SK-N-SH (cell line): ENCODE data around the gene MAT2A. TPM values are rescaled to one million over a fixed set of nuclear protein-coding genes. Genes with fewer than 3 reads are reported as not detected.

ENCODE experiments used
- CTCF ChIA-PET: fragments of 300-600, 350-600 bp; formaldehyde crosslinking; extraction: SDS; loops from one replicate; lab custom pipeline; 2021; lab: Yijun Ruan, JAX
- POLR2A ChIA-PET: fragments of 350-600 bp; sonication (Branson Sonifier 250); formaldehyde crosslinking; extraction: SDS; loops from one replicate; lab custom pipeline; 2020; ENCODE audit warnings: antibody characterized with exemption, inconsistent platforms; lab: Yijun Ruan, JAX
- DNase-seq: peaks from one replicate; pipeline ENCODE4 v3.0.0; 2012
- H2AFZ ChIP-seq: fragments of 200-600 bp; sonication (generic); 2 replicates; pipeline ENCODE4 v1.8.1; 2016; ENCODE audit warnings: antibody characterized with exemption, mild to moderate bottlenecking, low read depth
- H3F3A ChIP-seq: fragments of 200-600 bp; sonication (generic); replicated peaks from 2 replicates; pipeline ENCODE3; 2016; ENCODE audit warnings: antibody characterized with exemption, mild to moderate bottlenecking; ENCODE audit not compliant: insufficient read depth
- H3K27ac ChIP-seq, 2 experiments: fragments of 200-500 bp in 1 of 2; fragments of 200-600 bp in 1 of 2; sonication (Bioruptor generic) in 1 of 2; sonication (generic), shearing (Covaris generic) in 1 of 2; 2 replicates each; pipeline versions ENCODE4 v1.5.1 to v1.6.1; 2014 to 2016; ENCODE audit warnings: low read depth in 2 of 2, inconsistent platforms in 1 of 2, low read length in 1 of 2, mild to moderate bottlenecking in 1 of 2, mixed read lengths in 1 of 2
- H3K27me3 ChIP-seq: fragments of 200-600 bp; sonication (generic), shearing (Covaris generic); 2 replicates; pipeline ENCODE4 v1.6.1; 2016; ENCODE audit warnings: mixed run types; ENCODE audit not compliant: insufficient read depth
- H3K36me3 ChIP-seq, 2 experiments: fragments of 200-500 bp in 1 of 2; fragments of 200-600 bp in 1 of 2; sonication (Bioruptor generic) in 1 of 2; sonication (generic) in 1 of 2; replicated peaks in 1 of 2; 2 replicates each; pipeline versions ENCODE3 to v1.5.1; 2014 to 2016; ENCODE audit warnings: low read length in 1 of 2, mild to moderate bottlenecking in 1 of 2; ENCODE audit not compliant: insufficient read depth in 2 of 2, control insufficient read depth in 1 of 2
- H3K4me1 ChIP-seq, 2 experiments: fragments of 200-500 bp in 1 of 2; fragments of 200-600 bp in 1 of 2; sonication (Bioruptor generic) in 1 of 2; sonication (generic), shearing (Covaris generic) in 1 of 2; 2 replicates each; pipeline versions ENCODE4 v1.5.1 to v1.6.1; 2014 to 2016; ENCODE audit warnings: low read depth in 1 of 2, low read length in 1 of 2, mixed run types in 1 of 2; ENCODE audit not compliant: insufficient read depth in 2 of 2, control insufficient read depth in 1 of 2
- H3K4me2 ChIP-seq: fragments of 200-600 bp; sonication (generic), shearing (Covaris generic); 2 replicates; pipeline ENCODE4 v1.6.1; 2017; ENCODE audit warnings: mixed run types
- H3K4me3 ChIP-seq, 2 experiments: fragments of 200-500 bp in 1 of 2; fragments of 200-600 bp in 1 of 2; sonication (Bioruptor generic) in 1 of 2; sonication (generic), shearing (Covaris generic) in 1 of 2; 2 replicates each; pipeline versions ENCODE4 v1.5.1 to v1.8.1; 2014 to 2016; ENCODE audit warnings: low read depth in 2 of 2, inconsistent platforms in 1 of 2, low read length in 1 of 2, mild to moderate bottlenecking in 1 of 2, mixed read lengths in 1 of 2, moderate library complexity in 1 of 2
- H3K79me2 ChIP-seq: fragments of 200-600 bp; sonication (generic); 2 replicates; pipeline ENCODE4 v1.8.1; 2017; ENCODE audit warnings: mild to moderate bottlenecking; ENCODE audit not compliant: insufficient read depth
- H3K9ac ChIP-seq: fragments of 200-600 bp; sonication (generic); 2 replicates; pipeline ENCODE4 v1.6.1; 2017; ENCODE audit warnings: mixed run types
- H3K9me2 ChIP-seq: fragments of 200-600 bp; sonication (generic); 2 replicates; pipeline ENCODE4 v1.6.1; 2017; ENCODE audit warnings: mixed run types
- H3K9me3 ChIP-seq: fragments of 200-600 bp; sonication (generic); 2 replicates; pipeline ENCODE4 v1.6.1; 2017; ENCODE audit warnings: mixed run types, mild to moderate bottlenecking, moderate library complexity
- H4K20me1 ChIP-seq: fragments of 200-600 bp; sonication (generic); 2 replicates; pipeline ENCODE4 v1.6.1; 2017; ENCODE audit warnings: mild to moderate bottlenecking, mixed run types; ENCODE audit not compliant: insufficient read depth
- CHD2 ChIP-seq: fragments of 150-350 bp; IDR thresholded peaks from 2 replicates; pipeline ENCODE4 v1.6.1; 2018; ENCODE audit warnings: low read length; ENCODE audit not compliant: partially characterized antibody
- EP300 ChIP-seq, 2 experiments: IDR thresholded peaks; 2 replicates each; pipeline versions ENCODE4 v1.4.0 to v1.6.1; 2012; ENCODE audit warnings: borderline replicate concordance in 1 of 2, low read depth in 1 of 2, low read length in 1 of 2
- FOSL2 ChIP-seq: IDR thresholded peaks from 2 replicates; pipeline ENCODE4 v1.4.0; 2012; ENCODE audit warnings: low read depth, mild to moderate bottlenecking, moderate library complexity, borderline replicate concordance
- FOXM1 ChIP-seq: IDR thresholded peaks from 2 replicates; pipeline ENCODE4 v1.4.0; 2012; ENCODE audit warnings: low read depth, mild to moderate bottlenecking
- MEF2A ChIP-seq: IDR thresholded peaks from 2 replicates; pipeline ENCODE4 v1.4.0; 2012; ENCODE audit warnings: low read depth, borderline replicate concordance
- MXI1 ChIP-seq: IDR thresholded peaks from 2 replicates; pipeline ENCODE4 v1.6.1; 2012; ENCODE audit warnings: mild to moderate bottlenecking, low read depth, low read length, improper control_type of control experiment
- NFIC ChIP-seq: IDR thresholded peaks from 2 replicates; pipeline ENCODE4 v1.4.0; 2012; ENCODE audit warnings: borderline replicate concordance
- NRF1 ChIP-seq: IDR thresholded peaks from 2 replicates; pipeline ENCODE4 v1.6.1; 2012; ENCODE audit warnings: low read depth, mild to moderate bottlenecking, low read length
- RAD21 ChIP-seq: IDR thresholded peaks from 2 replicates; pipeline ENCODE4 v1.6.1; 2012; ENCODE audit warnings: mild to moderate bottlenecking, low read length
- RXRA ChIP-seq: IDR thresholded peaks from 2 replicates; pipeline ENCODE4 v1.4.0; 2012; ENCODE audit warnings: low read depth, mild to moderate bottlenecking, borderline replicate concordance
- SIN3A ChIP-seq: IDR thresholded peaks from 2 replicates; pipeline ENCODE4 v1.6.1; 2012; ENCODE audit warnings: low read depth, mild to moderate bottlenecking, low read length, moderate library complexity, borderline replicate concordance
- SMC3 ChIP-seq: IDR thresholded peaks from 2 replicates; pipeline ENCODE4 v1.6.1; 2012; ENCODE audit warnings: low read depth, low read length, improper control_type of control experiment
- USF1 ChIP-seq: IDR thresholded peaks from 2 replicates; pipeline ENCODE4 v1.4.0; 2012; ENCODE audit warnings: low read depth, borderline replicate concordance
- YY1 ChIP-seq: IDR thresholded peaks from 2 replicates; pipeline ENCODE4 v1.4.0; 2012; ENCODE audit warnings: low read depth, mild to moderate bottlenecking
- WGBS: methylation state at CpG from one replicate; pipeline ENCODE4 v1.1.6; 2017; ENCODE audit warnings: low lambda C conversion rate; 5-methylcytosine and 5-hydroxymethylcytosine counted together
- polyA plus RNA-seq, 3 experiments: library from polyadenylated mRNA; depleted of rRNA; stranded (reverse); fragments of >200 nt; gene quantifications; 2 replicates each; pipeline ENCODE4 v1.2.3, GENCODE V29; 2012
- TF ChIP-seq, protein P1 (sequence below): fragments of 150-350 bp; IDR thresholded peaks from 2 replicates; pipeline ENCODE4 v1.6.1; 2016; ENCODE audit warnings: mild to moderate bottlenecking, low read depth, low read length
- TF ChIP-seq, protein P2 (sequence below): IDR thresholded peaks from 2 replicates; pipeline ENCODE4 v1.6.1; 2012; ENCODE audit warnings: mild to moderate bottlenecking, low read depth, low read length, moderate library complexity
- TF ChIP-seq, protein P3 (sequence below): IDR thresholded peaks from 2 replicates; pipeline ENCODE4; 2012
- TF ChIP-seq, protein P4 (sequence below): IDR thresholded peaks from 2 replicates; pipeline ENCODE4 v1.4.0; 2012; ENCODE audit warnings: low read depth

Gene MAT2A
- polyA plus RNA-seq, 1 of the 3 experiments (the other 2 are of a cell fraction), result 187 TPM

DNA sequence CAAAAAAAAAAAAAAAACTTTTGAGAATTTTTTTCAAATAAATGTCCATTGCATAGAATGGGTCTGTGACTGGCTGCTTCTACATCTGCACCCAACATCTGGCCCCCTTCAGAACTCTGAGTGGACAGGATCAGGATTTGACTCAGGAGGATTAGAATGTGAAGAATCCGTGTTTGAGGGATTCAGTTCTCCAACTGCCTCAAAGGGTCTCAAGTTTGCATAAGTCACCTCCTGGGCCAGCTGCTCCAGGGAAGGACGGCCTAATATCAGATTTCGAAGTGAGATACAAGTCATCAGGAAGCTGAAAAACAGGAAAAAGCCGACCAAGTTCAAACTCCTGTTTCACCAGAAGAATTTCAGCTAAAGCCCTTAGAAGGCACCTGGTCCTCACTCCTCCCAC is 10.9 kb downstream of the MAT2A start (continued):
- TF ChIP-seq RAD21 (no peak), MEF2A (no peak), USF1 (no peak), SMC3 (no peak), NRF1 (no peak), SIN3A (no peak), FOXM1 (no peak)
- TF ChIP-seq, protein P1, sequence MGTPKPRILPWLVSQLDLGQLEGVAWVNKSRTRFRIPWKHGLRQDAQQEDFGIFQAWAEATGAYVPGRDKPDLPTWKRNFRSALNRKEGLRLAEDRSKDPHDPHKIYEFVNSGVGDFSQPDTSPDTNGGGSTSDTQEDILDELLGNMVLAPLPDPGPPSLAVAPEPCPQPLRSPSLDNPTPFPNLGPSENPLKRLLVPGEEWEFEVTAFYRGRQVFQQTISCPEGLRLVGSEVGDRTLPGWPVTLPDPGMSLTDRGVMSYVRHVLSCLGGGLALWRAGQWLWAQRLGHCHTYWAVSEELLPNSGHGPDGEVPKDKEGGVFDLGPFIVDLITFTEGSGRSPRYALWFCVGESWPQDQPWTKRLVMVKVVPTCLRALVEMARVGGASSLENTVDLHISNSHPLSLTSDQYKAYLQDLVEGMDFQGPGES, result no peak
- TF ChIP-seq, protein P2, sequence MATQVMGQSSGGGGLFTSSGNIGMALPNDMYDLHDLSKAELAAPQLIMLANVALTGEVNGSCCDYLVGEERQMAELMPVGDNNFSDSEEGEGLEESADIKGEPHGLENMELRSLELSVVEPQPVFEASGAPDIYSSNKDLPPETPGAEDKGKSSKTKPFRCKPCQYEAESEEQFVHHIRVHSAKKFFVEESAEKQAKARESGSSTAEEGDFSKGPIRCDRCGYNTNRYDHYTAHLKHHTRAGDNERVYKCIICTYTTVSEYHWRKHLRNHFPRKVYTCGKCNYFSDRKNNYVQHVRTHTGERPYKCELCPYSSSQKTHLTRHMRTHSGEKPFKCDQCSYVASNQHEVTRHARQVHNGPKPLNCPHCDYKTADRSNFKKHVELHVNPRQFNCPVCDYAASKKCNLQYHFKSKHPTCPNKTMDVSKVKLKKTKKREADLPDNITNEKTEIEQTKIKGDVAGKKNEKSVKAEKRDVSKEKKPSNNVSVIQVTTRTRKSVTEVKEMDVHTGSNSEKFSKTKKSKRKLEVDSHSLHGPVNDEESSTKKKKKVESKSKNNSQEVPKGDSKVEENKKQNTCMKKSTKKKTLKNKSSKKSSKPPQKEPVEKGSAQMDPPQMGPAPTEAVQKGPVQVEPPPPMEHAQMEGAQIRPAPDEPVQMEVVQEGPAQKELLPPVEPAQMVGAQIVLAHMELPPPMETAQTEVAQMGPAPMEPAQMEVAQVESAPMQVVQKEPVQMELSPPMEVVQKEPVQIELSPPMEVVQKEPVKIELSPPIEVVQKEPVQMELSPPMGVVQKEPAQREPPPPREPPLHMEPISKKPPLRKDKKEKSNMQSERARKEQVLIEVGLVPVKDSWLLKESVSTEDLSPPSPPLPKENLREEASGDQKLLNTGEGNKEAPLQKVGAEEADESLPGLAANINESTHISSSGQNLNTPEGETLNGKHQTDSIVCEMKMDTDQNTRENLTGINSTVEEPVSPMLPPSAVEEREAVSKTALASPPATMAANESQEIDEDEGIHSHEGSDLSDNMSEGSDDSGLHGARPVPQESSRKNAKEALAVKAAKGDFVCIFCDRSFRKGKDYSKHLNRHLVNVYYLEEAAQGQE, result no peak

- ChIA-PET CTCF (interaction anchor here (0.7 to 16.6 kb wide), 10 partner anchors 11 to 250 kb away, joined by 3 to 364 read pairs (median 12); partner anchors contain the start of genes MAT2A, SH2D6 and TMEM150A), POLR2A (interaction anchor here (0.8 to 8.2 kb wide), 6 partner anchors 11 to 131 kb away, joined by 4 to 87 read pairs (median 10); partner anchors contain the start of genes GGCX, MAT2A and SH2D6)
- peaks cover 0 to 13% of the 10 kb centered on the region in 2 experiments; a peak in 2 of 4 replicates for H3K4me1 ChIP-seq
- no peaks in the 10 kb centered on the region for H3K79me2 ChIP-seq
- H2AFZ ChIP-seq, result no peak overlapping the region
- H3K27ac ChIP-seq, result peak overlapping the region; percentile 42 to 54; a peak in 2 of 4 replicates
- H3K27me3 ChIP-seq, result no peaks in the 10 kb centered on the region
- H3K9me3 ChIP-seq, result no peaks in the 10 kb centered on the region
- H3K9me2 ChIP-seq, result no peaks in the 10 kb centered on the region
- 91% methylated on average over 10 of the region's 10 CpGs for WGBS
- peaks cover 33 to 40% of the 10 kb centered on the region in 2 experiments for H3K36me3 ChIP-seq
- DNase-seq, result no peak
- peaks cover 7% of the 10 kb centered on the region for H4K20me1 ChIP-seq
- H3K9ac ChIP-seq, result no peak overlapping the region
- no peak for TF ChIP-seq MXI1
- no peak for TF ChIP-seq YY1
- TF ChIP-seq FOSL2, result no peak
- no peak for TF ChIP-seq EP300 (IDR thresholded peaks at IDR 0.05; ENCODE audit: borderline replicate concordance in 1 of 2, low read depth in 1 of 2, low read length in 1 of 2)
- TF ChIP-seq SMC3, result no peak
- TF ChIP-seq, protein P3, sequence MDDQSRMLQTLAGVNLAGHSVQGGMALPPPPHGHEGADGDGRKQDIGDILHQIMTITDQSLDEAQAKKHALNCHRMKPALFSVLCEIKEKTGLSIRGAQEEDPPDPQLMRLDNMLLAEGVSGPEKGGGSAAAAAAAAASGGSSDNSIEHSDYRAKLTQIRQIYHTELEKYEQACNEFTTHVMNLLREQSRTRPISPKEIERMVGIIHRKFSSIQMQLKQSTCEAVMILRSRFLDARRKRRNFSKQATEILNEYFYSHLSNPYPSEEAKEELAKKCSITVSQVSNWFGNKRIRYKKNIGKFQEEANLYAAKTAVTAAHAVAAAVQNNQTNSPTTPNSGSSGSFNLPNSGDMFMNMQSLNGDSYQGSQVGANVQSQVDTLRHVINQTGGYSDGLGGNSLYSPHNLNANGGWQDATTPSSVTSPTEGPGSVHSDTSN, result no peak
- TF ChIP-seq NFIC, result no peak
- TF ChIP-seq, protein P4, sequence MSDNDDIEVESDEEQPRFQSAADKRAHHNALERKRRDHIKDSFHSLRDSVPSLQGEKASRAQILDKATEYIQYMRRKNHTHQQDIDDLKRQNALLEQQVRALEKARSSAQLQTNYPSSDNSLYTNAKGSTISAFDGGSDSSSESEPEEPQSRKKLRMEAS, result no peak
- no peak for TF ChIP-seq RXRA
- no peak for TF ChIP-seq CHD2
- no peak overlapping the region for H3K4me2 ChIP-seq
- peaks cover 50% of the 10 kb centered on the region for H3F3A ChIP-seq
- H3K4me3 ChIP-seq, result no peak overlapping the region
These were observed 11.5 kb downstream of the MAT2A start for GRCh38 chr2:85550486-85550885.
